GM19023 (cell line): ENCODE results near the gene PHLDB2.

Experiments
- ATAC-seq: cut with Tn5 transposase; IDR thresholded peaks from one replicate; pipeline ENCODE4 v1.9.1; 2021; ENCODE audit warnings: mild to moderate bottlenecking, moderate library complexity; ENCODE audit not compliant: unreplicated experiment

PHLDB2 gene

GRCh38 chr3:111921181-111921580 is 62.1 kb downstream of the PHLDB2 start:
- ATAC-seq: no peak

GRCh38 chr3:111923095-111923771 is 64.2 kb downstream of the PHLDB2 start:
- no peak for ATAC-seq

- ATAC-seq: no peak
These were observed 64.7 kb downstream of the PHLDB2 start for GRCh38 chr3:111923806-111924205.

- no peak for ATAC-seq
These were observed 65.2 kb downstream of the PHLDB2 start for GRCh38 chr3:111924283-111924682.

- ATAC-seq: no peak
These were observed 67.2 kb downstream of the PHLDB2 start for GRCh38 chr3:111926266-111926676.

GRCh38 chr3:111928613-111929012 is 69.5 kb downstream of the PHLDB2 start:
- ATAC-seq: no peak

- no peak for ATAC-seq
These were observed 70.4 kb downstream of the PHLDB2 start for GRCh38 chr3:111929484-111929883.

GRCh38 chr3:111932946-111933345 is 73.9 kb downstream of the PHLDB2 start:
- no peak for ATAC-seq

GRCh38 chr3:111936191-111936841 is 77.3 kb downstream of the PHLDB2 start:
- ATAC-seq: no peak

- no peak for ATAC-seq
These were observed 77.9 kb downstream of the PHLDB2 start for GRCh38 chr3:111936967-111937366.

- ATAC-seq: no peak
These were observed 78.8 kb downstream of the PHLDB2 start for GRCh38 chr3:111937871-111938270.

- no peak for ATAC-seq
These were observed 80.8 kb downstream of the PHLDB2 start for GRCh38 chr3:111939873-111940272.

- ATAC-seq: no peak
These were observed 84.5 kb downstream of the PHLDB2 start for GRCh38 chr3:111943533-111943932.

GRCh38 chr3:111944372-111944771 is 85.3 kb downstream of the PHLDB2 start:
- ATAC-seq: no peak

- ATAC-seq: no peak
These were observed 88.2 kb downstream of the PHLDB2 start for GRCh38 chr3:111947231-111947630.

GRCh38 chr3:111948786-111949185 is 89.7 kb downstream of the PHLDB2 start:
- ATAC-seq: no peak

- no peak for ATAC-seq
These were observed 90.6 kb downstream of the PHLDB2 start for GRCh38 chr3:111949712-111950111.

- ATAC-seq: no peak
These were observed 92.0 kb downstream of the PHLDB2 start for GRCh38 chr3:111951032-111951431.

GRCh38 chr3:111952086-111952485 is 93.0 kb downstream of the PHLDB2 start:
- no peak for ATAC-seq

- ATAC-seq: no peak
These were observed 93.9 kb downstream of the PHLDB2 start for GRCh38 chr3:111952866-111953450.

- no peak for ATAC-seq
These were observed 95.3 kb downstream of the PHLDB2 start for GRCh38 chr3:111954228-111954990.

GRCh38 chr3:111955876-111956275 is 96.8 kb downstream of the PHLDB2 start:
- ATAC-seq: no peak
